A549 (cell line): ENCODE data around the gene ZNF48. TPM values are rescaled to one million over a fixed set of nuclear protein-coding genes. Genes with fewer than 3 reads are reported as not detected.

Experiments
- ATAC-seq, 2 experiments: fragments of 200-7000 bp in 1 of 2; fragments of >200 bp in 1 of 2; cut with Nextera tagmentation in 1 of 2; cut with Tn5 transposase in 1 of 2; 3 replicates each; pipeline versions ENCODE4 v1.8.0 to v1.9.1; 2018 to 2020; ENCODE audit warnings: mild to moderate bottlenecking in 1 of 2, moderate library complexity in 1 of 2
- CTCF ChIA-PET: fragments of 300-600 bp; sonication (Branson Sonifier 250); formaldehyde crosslinking; extraction: SDS; loops from one replicate; lab custom pipeline; 2021; ENCODE audit warnings: antibody characterized with exemption, inconsistent platforms; lab: Yijun Ruan, JAX
- POLR2A ChIA-PET: fragments of 350-600 bp; formaldehyde crosslinking; extraction: SDS; loops from one replicate; lab custom pipeline; 2021; ENCODE audit warnings: antibody characterized with exemption, inconsistent platforms; lab: Yijun Ruan, JAX
- DNase-seq, 2 experiments: peaks; one replicate each; pipeline versions ENCODE4 v3.0.0 to v3.0.0-alpha.2; 2011 to 2016; ENCODE audit warnings: low read depth in 1 of 2, low spot score in 1 of 2
- FAIRE-seq: peaks from 2 replicates; lab custom pipeline; 2011; peaks lifted over from hg19 to GRCh38; lab: Jason Lieb, UNC
- H3K27ac ChIP-seq, 2 experiments: fragments of >200 bp; sonication (Bioruptor Twin); formaldehyde crosslinking; 3 replicates each; pipeline ENCODE4 v1.5.1; 2016 to 2017
- H3K4me1 ChIP-seq: fragments of >200 bp; sonication (Bioruptor Twin); formaldehyde crosslinking; 3 replicates; pipeline ENCODE4 v1.6.1; 2016
- H3K4me2 ChIP-seq: fragments of >200 bp; sonication (Bioruptor Twin); formaldehyde crosslinking; 3 replicates; pipeline ENCODE4 v1.6.1; 2016
- H3K4me3 ChIP-seq: fragments of >200 bp; sonication (Bioruptor Twin); formaldehyde crosslinking; 3 replicates; pipeline ENCODE4 v1.5.1; 2016
- H3K9me3 ChIP-seq: fragments of >200 bp; sonication (Bioruptor Twin); formaldehyde crosslinking; 3 replicates; pipeline ENCODE4 v1.6.1; 2016
- BCL3 ChIP-seq: fragments of >200 bp; sonication (Bioruptor Twin); formaldehyde crosslinking; IDR thresholded peaks from 3 replicates; pipeline ENCODE4 v1.6.1; 2016
- EHMT2 ChIP-seq: fragments of 200-600 bp; sonication (generic); IDR thresholded peaks from 2 replicates; pipeline ENCODE4 v1.6.1; 2016; ENCODE audit warnings: antibody characterized with exemption, low read depth, mild to moderate bottlenecking, moderate library complexity
- ESRRA ChIP-seq: fragments of 150-350 bp; IDR thresholded peaks from 2 replicates; pipeline ENCODE4 v1.6.1; 2014; ENCODE audit warnings: mild to moderate bottlenecking, low read length, borderline replicate concordance
- FOSB ChIP-seq: fragments of 250-450 bp; sonication (Bioruptor Pico); IDR thresholded peaks from 2 replicates; pipeline ENCODE4 v1.5.0; 2020; ENCODE audit warnings: mild to moderate bottlenecking, moderate library complexity
- FOXS1 ChIP-seq: fragments of 250-450 bp; sonication (Bioruptor Pico); IDR thresholded peaks from 2 replicates; pipeline ENCODE4 v1.5.0; 2020; ENCODE audit warnings: mild to moderate bottlenecking, moderate library complexity
- HDAC2 ChIP-seq: fragments of 200-600 bp; sonication (generic); IDR thresholded peaks from 2 replicates; pipeline ENCODE4 v1.6.1; 2016
- HOXA7 ChIP-seq: fragments of 250-450 bp; sonication (Bioruptor Pico); IDR thresholded peaks from 2 replicates; pipeline ENCODE4 v1.5.0; 2020; ENCODE audit warnings: mild to moderate bottlenecking, moderate library complexity
- JUNB ChIP-seq: fragments of >200 bp; sonication (Bioruptor Twin); formaldehyde crosslinking; IDR thresholded peaks from 2 replicates; pipeline ENCODE4 v1.6.1; 2016
- MAFK ChIP-seq: fragments of 450-650 bp; IDR thresholded peaks from 2 replicates; pipeline ENCODE4 v1.6.1; 2014; ENCODE audit not compliant: partially characterized antibody
- MAZ ChIP-seq: fragments of 150-350 bp; IDR thresholded peaks from 2 replicates; pipeline ENCODE4 v1.6.1; 2014; ENCODE audit warnings: antibody characterized with exemption, low read depth, low read length, borderline replicate concordance
- MYC ChIP-seq: IDR thresholded peaks from 2 replicates; pipeline ENCODE4 v1.6.1; 2012; ENCODE audit warnings: mild to moderate bottlenecking, inconsistent platforms, low read length, improper control_type of control experiment, borderline replicate concordance
- NPAS2 ChIP-seq: fragments of 250-450 bp; sonication (Bioruptor Pico); IDR thresholded peaks from 2 replicates; pipeline ENCODE4 v1.8.0; 2022; ENCODE audit warnings: mild to moderate bottlenecking, moderate library complexity, borderline replicate concordance
- NR3C1 ChIP-seq: fragments of >200 bp; sonication (Bioruptor Twin); formaldehyde crosslinking; IDR thresholded peaks from 3 replicates; pipeline ENCODE4 v1.6.1; 2017
- PBX3 ChIP-seq: IDR thresholded peaks from 2 replicates; pipeline ENCODE4 v1.6.1; 2012
- POLR2A ChIP-seq: IDR thresholded peaks from 2 replicates; pipeline ENCODE4 v1.6.1; 2012; ENCODE audit warnings: mild to moderate bottlenecking, low read length
- RARB ChIP-seq: fragments of 250-450 bp; sonication (Bioruptor Pico); IDR thresholded peaks from 2 replicates; pipeline ENCODE4 v1.8.0; 2021; ENCODE audit warnings: mild to moderate bottlenecking, moderate library complexity
- RCOR1 ChIP-seq: fragments of 150-350 bp; IDR thresholded peaks from 2 replicates; pipeline ENCODE4 v1.6.1; 2014; ENCODE audit warnings: antibody characterized with exemption, low read length, low read depth
- TFCP2L1 ChIP-seq: fragments of 250-450 bp; sonication (Bioruptor Pico); IDR thresholded peaks from 2 replicates; pipeline ENCODE4 v1.5.0; 2021; ENCODE audit warnings: mild to moderate bottlenecking
- TP53 ChIP-seq: fragments of 250-450 bp; sonication (Bioruptor Pico); IDR thresholded peaks from 2 replicates; pipeline ENCODE4 v1.5.0; 2021; ENCODE audit warnings: mild to moderate bottlenecking, moderate library complexity
- USF2 ChIP-seq: fragments of 450-650 bp; IDR thresholded peaks from 2 replicates; pipeline ENCODE4 v1.6.1; 2014; ENCODE audit warnings: antibody characterized with exemption
- ZC3H11A ChIP-seq: fragments of 450-650 bp; IDR thresholded peaks from 2 replicates; pipeline ENCODE4 v1.6.1; 2014; ENCODE audit warnings: antibody characterized with exemption, mild to moderate bottlenecking
- ZFP36 ChIP-seq: fragments of 450-650 bp; IDR thresholded peaks from 2 replicates; pipeline ENCODE4 v1.6.1; 2014; ENCODE audit warnings: borderline replicate concordance; ENCODE audit not compliant: partially characterized antibody
- ZNF302 ChIP-seq: fragments of 250-450 bp; sonication (Bioruptor Pico); IDR thresholded peaks from 2 replicates; pipeline ENCODE4 v1.9.0; 2021; ENCODE audit warnings: inconsistent platforms, mild to moderate bottlenecking, moderate library complexity
- WGBS: methylation state at CpG from one replicate; pipeline ENCODE4 v1.1.6; 2017; ENCODE audit errors: missing lambda C conversion rate; 5-methylcytosine and 5-hydroxymethylcytosine counted together
- polyA plus RNA-seq, 4 experiments: library from polyadenylated mRNA; depleted of rRNA in 3 of 4; stranded (reverse); fragments of >200 nt; fragmentation: RNase III in 1 of 4; extraction: RNeasy Plus Mini Kit Qiagen cat#74134 plus additional on column Dnase treatment in 1 of 4; gene quantifications; 2 replicates in 3 of 4; 3 replicates in 1 of 4; pipeline ENCODE4 v1.2.3, GENCODE V29; 2011 to 2017

ZNF48 gene
- polyA plus RNA-seq, 2 of the 4 experiments (the other 2 are of a cell fraction): 9.3 to 10.4 TPM

- POLR2A ChIA-PET: no interaction called here
Measured at GRCh38 chr16:30346286-30346685, 48.9 kb upstream of the ZNF48 start.

GRCh38 chr16:30348113-30348512, 47.1 kb upstream of the ZNF48 start:
- DNase-seq (no peak), FAIRE-seq (no peak), ATAC-seq (no peak)
- WGBS: 92% methylated on average over 8 of the region's 8 CpGs
- no peak overlapping the region for H3K4me3 ChIP-seq
- H3K4me2 ChIP-seq: no peak overlapping the region
- no peak for TF ChIP-seq TP53 (CRISPR knock-in tag)
- no peak for TF ChIP-seq FOSB (CRISPR knock-in tag)
- no peaks in the 10 kb centered on the region for H3K9me3 ChIP-seq
- no peak overlapping the region for H3K27ac ChIP-seq
- POLR2A ChIA-PET: no interaction called here
- CTCF ChIA-PET: no interaction called here
- H3K4me1 ChIP-seq: peaks cover 20% of the 10 kb centered on the region

More at GRCh38 chr16:30346286-30346685, 48.9 kb upstream of the ZNF48 start:
- peaks cover 1% of the 10 kb centered on the region; the same call in 1 of the 3 replicates for H3K4me1 ChIP-seq
- H3K4me2 ChIP-seq: no peak overlapping the region
- H3K27ac ChIP-seq: no peak overlapping the region
- TF ChIP-seq ZFP36 (no peak), NR3C1 (no peak), POLR2A (no peak), JUNB (no peak), PBX3 (no peak), ESRRA (no peak), MAZ (no peak), MAFK (no peak), MYC (no peak)
- no peak for FAIRE-seq
- DNase-seq: no peak
- H3K9me3 ChIP-seq: no peaks in the 10 kb centered on the region
- CTCF ChIA-PET: interaction anchor here (1.4 kb wide), 1 partner anchor 18 kb away, joined by 3 read pairs; no protein-coding TSS in a partner anchor
- ATAC-seq: no peak
- H3K4me3 ChIP-seq: no peak overlapping the region
- 89% methylated on average over 3 of the region's 3 CpGs for WGBS

- no peak for DNase-seq
- ATAC-seq: no peak
- ChIA-PET CTCF (interaction anchor here (0.6 kb wide), 1 partner anchor 135 kb away, joined by 6 read pairs; no protein-coding TSS in a partner anchor), POLR2A (no interaction called here)
- no peak for FAIRE-seq
- Histone ChIP-seq H3K27ac (no peak overlapping the region), H3K4me3 (no peak overlapping the region), H3K4me2 (no peak overlapping the region), H3K4me1 (peaks cover 28% of the 10 kb centered on the region), H3K9me3 (no peaks in the 10 kb centered on the region)
- 87% methylated on average over 7 of the region's 7 CpGs for WGBS
- TF ChIP-seq USF2: no peak
- no peak for TF ChIP-seq FOXS1 (CRISPR knock-in tag)
- no peak for TF ChIP-seq RARB (CRISPR knock-in tag)
- TF ChIP-seq BCL3: no peak
- TF ChIP-seq ZNF302 (CRISPR knock-in tag): no peak
- TF ChIP-seq NPAS2: no peak
- TF ChIP-seq MAZ: no peak
- TF ChIP-seq EHMT2: no peak
- no peak for TF ChIP-seq TFCP2L1
- TF ChIP-seq ZC3H11A: no peak
- TF ChIP-seq RCOR1: no peak
- no peak for TF ChIP-seq MAFK
- TF ChIP-seq HOXA7: no peak
- TF ChIP-seq HDAC2: no peak
Measured at GRCh38 chr16:30348929-30349328, 46.3 kb upstream of the ZNF48 start.
